Measurements from ENCODE around the gene TNFSF13B.
"Not testable (repeated sequence)": the region's sequence is repeated elsewhere in the genome, so short reads cannot be mapped to it uniquely, and the experiment has no call there.

The TNFSF13B gene

DNA sequence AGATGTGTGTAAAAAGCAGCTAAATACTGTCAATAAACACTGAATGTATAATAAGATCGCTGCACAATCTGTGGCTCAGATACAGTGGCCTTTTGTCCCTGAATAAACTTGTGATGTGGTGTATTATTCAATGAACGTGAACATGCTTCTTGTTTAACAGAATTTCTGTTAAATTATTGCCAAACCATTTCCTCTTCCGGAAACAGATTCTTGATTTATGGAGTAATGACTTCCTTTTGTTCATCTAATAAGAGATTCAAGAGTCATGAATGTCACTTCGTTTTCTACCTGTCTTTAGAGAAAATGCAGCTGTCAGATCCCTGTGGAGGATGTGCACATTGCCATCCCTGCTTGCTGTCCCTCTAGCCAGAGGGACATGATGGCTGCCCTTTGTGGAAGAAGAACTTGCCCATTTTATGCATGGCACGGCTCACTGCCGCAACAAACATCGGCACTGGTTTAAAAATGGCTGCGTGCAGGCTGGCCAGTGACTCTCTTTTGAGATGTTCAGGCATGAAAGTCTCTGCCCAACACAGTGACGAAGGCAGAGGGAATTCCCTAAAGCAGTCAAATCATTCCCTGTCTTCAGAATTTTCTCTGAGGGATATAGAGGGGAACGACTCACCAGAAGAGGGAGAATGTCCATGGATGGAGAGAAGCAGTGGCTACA, 3.1 kb upstream of the TNFSF13B start:
- no peaks in the 10 kb centered on the region for H3K27me3 ChIP-seq (ENCODE audit: insufficient read depth, low read depth, severe bottlenecking)
- TF ChIP-seq, protein P1, sequence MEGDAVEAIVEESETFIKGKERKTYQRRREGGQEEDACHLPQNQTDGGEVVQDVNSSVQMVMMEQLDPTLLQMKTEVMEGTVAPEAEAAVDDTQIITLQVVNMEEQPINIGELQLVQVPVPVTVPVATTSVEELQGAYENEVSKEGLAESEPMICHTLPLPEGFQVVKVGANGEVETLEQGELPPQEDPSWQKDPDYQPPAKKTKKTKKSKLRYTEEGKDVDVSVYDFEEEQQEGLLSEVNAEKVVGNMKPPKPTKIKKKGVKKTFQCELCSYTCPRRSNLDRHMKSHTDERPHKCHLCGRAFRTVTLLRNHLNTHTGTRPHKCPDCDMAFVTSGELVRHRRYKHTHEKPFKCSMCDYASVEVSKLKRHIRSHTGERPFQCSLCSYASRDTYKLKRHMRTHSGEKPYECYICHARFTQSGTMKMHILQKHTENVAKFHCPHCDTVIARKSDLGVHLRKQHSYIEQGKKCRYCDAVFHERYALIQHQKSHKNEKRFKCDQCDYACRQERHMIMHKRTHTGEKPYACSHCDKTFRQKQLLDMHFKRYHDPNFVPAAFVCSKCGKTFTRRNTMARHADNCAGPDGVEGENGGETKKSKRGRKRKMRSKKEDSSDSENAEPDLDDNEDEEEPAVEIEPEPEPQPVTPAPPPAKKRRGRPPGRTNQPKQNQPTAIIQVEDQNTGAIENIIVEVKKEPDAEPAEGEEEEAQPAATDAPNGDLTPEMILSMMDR (IDR thresholded peaks at IDR 0.05; ENCODE audit: low read depth, low read length): no peak
- no peaks in the 10 kb centered on the region for H3K36me3 ChIP-seq
- no peak for DNase-seq
- no peaks in the 10 kb centered on the region for H3K9me3 ChIP-seq (ENCODE audit: severe bottlenecking)
- no peak overlapping the region for H3K27ac ChIP-seq
- no peak overlapping the region for H3K4me3 ChIP-seq (ENCODE audit: low read depth, low read length)

DNA sequence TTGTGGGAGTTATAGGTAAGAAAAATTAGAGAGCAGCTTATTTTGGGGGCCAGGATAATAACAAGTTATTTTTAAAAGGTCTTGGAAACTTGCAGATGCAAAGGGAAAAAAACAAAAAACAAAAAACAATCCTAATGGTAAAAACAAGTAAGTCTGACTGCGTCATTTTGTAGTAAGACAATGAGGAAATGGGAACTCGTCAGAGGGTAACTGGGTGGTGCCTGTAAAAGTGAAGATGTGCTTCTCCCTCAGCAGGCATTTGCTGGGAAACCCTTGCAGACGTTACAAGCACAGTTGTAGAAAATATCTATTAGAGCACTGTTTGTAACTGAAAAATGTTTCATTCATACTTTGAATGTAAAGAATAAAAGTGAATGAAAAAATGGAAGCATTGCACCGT, 2.2 kb upstream of the TNFSF13B start:
- no peak for DNase-seq
- TF ChIP-seq, protein P1 (IDR thresholded peaks at IDR 0.05; ENCODE audit: low read depth, low read length): no peak
- Histone ChIP-seq H3K27me3 (ENCODE audit: insufficient read depth, low read depth, severe bottlenecking) (no peaks in the 10 kb centered on the region), H3K9me3 (ENCODE audit: severe bottlenecking) (no peaks in the 10 kb centered on the region), H3K36me3 (no peaks in the 10 kb centered on the region), H3K27ac (no peak overlapping the region), H3K4me3 (ENCODE audit: low read depth, low read length) (no peak overlapping the region)

DNA sequence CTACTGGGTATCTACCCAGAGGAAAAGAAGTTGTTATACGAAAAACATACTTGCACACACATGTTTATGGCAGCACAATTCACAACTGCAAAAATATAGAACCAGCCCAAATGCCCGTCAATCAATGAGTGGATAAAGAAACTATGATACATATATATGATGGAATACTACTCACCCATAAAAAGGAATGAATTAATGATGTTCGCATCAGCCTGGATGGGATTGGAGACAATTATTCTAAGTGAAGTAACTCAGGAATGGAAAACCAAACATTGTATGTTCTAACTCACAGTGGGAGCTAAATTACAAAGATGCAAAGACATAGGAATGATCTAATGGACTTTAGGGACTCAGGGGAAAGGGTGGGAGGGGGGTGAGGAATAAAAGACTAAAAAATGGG, 1.7 kb upstream of the TNFSF13B start:
- H3K27me3 ChIP-seq (ENCODE audit: insufficient read depth, low read depth, severe bottlenecking); H3K27ac ChIP-seq; H3K9me3 ChIP-seq (ENCODE audit: severe bottlenecking); H3K4me3 ChIP-seq (ENCODE audit: low read depth, low read length); DNase-seq; H3K36me3 ChIP-seq: not testable (repeated sequence)

DNA sequence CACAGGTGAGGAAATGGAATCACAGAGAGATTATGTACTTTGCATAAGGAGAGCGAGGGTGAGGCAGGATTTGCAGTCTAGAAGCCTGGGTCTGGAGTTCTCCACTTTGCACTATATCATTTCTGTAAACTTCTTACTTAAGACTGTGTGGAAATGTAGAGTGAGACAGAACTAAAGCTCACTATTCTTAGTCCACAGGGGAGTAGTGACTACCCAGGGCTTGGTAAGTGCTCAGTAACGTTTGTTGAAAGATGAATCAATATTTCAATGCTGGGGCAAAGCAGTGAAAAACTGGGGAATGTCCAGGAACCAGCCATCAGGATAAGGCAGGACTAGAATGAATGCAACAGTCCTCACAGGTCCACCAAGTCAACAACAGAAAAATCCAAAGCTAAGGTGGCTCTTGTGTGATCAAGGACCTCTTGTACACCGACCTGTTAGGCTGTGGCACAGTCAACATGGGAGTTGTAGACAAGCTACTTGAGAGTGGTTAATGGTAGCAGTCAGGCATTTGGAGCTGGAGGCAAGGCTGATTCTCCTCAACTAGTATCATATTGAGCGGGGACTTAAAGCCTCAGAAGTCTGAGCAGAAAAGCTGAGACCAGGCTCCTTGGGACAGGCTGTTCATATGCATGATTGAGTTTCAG, 929 bp upstream of the TNFSF13B start:
- Histone ChIP-seq H3K27me3 (ENCODE audit: insufficient read depth, low read depth, severe bottlenecking) (no peaks in the 10 kb centered on the region), H3K4me3 (ENCODE audit: low read depth, low read length) (no peak overlapping the region), H3K9me3 (ENCODE audit: severe bottlenecking) (no peaks in the 10 kb centered on the region), H3K36me3 (no peaks in the 10 kb centered on the region), H3K27ac (no peak overlapping the region)
- TF ChIP-seq, protein P1 (IDR thresholded peaks at IDR 0.05; ENCODE audit: low read depth, low read length): no peak
- no peak for DNase-seq

DNA sequence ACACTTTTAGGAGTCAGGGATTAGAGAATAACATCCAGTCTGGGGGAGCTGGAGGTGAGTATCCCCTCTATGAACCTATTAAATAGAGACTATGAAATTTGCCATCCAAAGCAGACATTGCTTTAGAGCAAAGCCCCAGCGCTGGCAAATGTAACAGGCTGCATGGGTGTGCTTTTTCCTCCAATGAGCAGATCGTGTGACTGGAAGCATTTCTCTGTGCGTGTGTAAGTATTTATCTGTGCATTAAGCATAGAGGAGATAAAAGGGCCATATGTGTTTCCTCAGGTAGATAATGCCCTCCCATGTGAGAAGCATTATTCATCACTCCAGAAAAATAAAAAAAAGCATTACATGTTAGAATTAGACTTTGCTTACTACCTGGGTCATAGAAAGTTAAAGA, 924 bp downstream of the TNFSF13B start:
- no peak for DNase-seq
- no peaks in the 10 kb centered on the region for H3K27me3 ChIP-seq (ENCODE audit: insufficient read depth, low read depth, severe bottlenecking)
- H3K9me3 ChIP-seq (ENCODE audit: severe bottlenecking): no peaks in the 10 kb centered on the region
- TF ChIP-seq, protein P1 (IDR thresholded peaks at IDR 0.05; ENCODE audit: low read depth, low read length): no peak
- no peak overlapping the region for H3K4me3 ChIP-seq (ENCODE audit: low read depth, low read length)
- no peak overlapping the region for H3K27ac ChIP-seq
- H3K36me3 ChIP-seq: no peaks in the 10 kb centered on the region

DNA sequence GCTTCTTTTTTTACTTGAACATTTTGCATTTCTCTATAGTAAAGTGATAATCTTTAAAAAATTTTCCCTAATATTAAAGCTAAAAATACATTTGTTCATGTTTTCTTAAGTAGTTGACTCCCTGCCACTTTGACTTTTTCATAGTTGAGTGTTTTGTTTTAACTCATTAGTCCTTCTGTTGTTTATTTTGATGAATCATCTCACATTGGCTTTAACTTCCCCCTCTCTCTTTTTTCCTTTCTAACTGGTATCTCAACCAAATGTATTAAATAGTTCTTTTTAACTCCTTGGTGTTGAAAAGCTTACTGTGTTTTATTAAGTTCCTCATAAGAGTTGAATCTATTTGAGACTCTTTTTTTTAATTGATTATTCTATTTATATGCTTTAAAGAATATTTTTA, 2.8 kb downstream of the TNFSF13B start:
- Histone ChIP-seq H3K4me3 (ENCODE audit: low read depth, low read length) (no peak overlapping the region), H3K36me3 (no peaks in the 10 kb centered on the region), H3K27ac (no peak overlapping the region), H3K27me3 (ENCODE audit: insufficient read depth, low read depth, severe bottlenecking) (peaks cover 9% of the 10 kb centered on the region), H3K9me3 (ENCODE audit: severe bottlenecking) (no peaks in the 10 kb centered on the region)
- DNase-seq: no peak
- TF ChIP-seq, protein P1 (IDR thresholded peaks at IDR 0.05; ENCODE audit: low read depth, low read length): no peak
